Stimulated activated naive CD4-positive, alpha-beta T cell treated with Interleukin-2 at 50 U/mL for 16 hours (primary cell): ENCODE results near the gene LRP1-AS.

Experiments
- DNase-seq: peaks from one replicate; lab custom pipeline; 2025; lab: John Stamatoyannopoulos, UW

The LRP1-AS gene

DNA sequence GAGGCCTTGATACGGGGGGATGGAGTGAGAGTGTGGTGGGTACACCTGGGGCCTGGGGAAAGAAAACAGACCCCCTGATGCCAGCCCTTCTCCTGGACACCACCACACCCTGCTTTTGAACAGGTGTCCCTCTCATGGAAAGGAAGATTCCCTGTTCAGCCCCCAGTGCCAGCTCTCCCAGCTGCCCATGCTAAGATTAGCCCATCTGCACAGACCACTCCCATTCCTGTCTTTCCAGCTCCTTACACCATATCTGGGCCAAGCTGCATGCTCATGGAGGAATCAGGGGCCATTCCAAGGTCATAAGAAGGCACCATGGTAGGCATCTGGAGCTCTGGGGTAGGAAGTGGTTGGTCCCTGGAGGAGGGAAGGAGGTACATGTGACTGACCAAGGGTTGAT is 48.9 kb downstream of the LRP1-AS start:
- DNase-seq = no peak

DNA sequence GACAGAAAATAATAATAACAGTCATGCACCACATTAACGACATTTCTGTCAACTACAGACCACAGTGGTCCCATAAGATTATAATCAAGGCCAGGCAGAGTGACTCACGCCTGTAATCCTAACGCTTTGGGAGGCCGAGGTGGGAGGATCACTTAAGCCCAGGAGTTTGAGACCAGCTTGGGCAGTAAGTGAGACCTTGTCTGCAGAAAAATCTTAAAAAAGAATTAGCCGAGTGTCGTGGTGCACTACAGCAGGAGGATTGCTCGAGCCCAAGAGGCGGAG is 49.9 kb downstream of the LRP1-AS start:
- no peak for DNase-seq

DNA sequence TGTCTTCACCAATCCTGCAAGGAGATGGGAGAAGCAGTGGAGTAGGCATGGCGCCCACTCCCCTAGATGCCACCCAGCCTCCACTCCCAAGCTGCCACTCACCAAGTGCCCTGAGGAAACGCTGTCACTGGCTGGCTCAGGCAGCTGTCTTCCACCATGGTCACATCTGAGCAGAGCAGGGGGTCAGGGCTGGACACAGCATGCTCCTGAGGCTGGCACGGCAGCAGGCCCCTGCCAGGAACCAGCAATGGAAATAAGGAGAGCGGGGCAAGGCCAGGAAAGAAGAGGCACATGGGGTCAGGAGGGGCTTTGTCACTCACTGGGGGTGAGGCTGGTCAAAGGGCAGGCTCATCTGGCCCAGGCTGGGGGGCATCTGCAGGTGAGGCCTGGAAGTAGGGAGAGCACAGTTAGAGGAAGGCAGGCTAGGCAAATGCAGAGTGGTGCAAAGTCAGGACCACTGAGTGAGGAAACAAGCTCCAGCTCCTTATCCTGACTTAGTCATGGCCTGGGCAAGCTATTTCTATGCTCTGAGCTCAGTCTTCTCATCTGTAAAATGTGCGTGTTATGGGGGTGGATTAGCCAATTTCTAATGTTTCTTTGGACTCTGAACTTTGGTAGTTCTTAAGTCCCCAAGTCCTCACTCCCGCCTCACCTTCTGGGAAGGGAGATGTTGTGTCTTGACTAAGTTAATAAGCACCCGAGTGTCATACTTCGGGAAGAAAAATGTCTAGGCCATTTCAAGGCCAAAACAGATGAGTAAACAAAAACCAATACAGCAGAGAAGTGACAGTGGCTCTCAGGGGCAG is 50.5 kb downstream of the LRP1-AS start:
- no peak for DNase-seq

DNA sequence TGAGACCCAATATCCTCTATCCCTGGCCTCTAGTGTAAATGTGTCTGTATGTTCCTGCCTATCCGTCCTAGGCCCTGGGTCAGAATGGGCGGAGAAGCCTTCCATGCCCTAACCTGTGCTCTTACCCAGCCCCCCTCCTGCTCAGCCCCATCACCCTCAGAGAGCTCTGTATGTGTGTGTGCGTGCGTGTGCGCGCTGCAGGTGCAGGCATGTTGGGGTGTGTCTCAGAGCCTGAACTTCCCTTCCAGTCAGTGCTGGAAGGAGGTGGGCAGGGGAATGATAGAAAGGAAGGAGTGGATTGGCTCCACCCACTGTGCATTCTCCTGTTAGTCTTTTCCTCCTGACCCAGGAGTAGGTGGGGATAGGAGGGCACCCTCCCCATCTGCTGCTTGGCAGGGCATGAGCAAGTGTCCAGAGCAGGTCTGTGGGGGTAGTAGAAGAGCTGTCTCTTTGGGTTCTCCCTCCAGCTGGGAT is 51.3 kb downstream of the LRP1-AS start:
- no peak for DNase-seq

DNA sequence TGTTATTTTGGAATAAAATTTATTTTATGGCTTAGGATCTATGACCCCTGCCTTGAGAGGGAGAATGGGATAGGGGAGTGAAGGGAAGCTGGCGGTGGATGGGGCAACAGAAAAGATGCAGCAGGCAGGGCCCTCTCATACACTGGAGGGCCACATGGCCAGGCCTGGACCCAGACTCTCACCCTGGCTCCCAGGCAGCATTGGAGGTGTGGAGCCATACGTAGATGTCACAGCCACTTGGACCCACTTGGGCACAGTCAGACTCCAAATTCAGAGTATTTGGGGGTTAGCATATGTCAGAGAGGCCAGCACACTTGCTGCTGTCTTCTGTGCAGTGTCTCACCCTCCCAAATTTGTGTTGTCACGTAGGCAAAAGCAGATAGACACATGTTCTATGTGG is 52.0 kb downstream of the LRP1-AS start:
- DNase-seq = no peak
